Measurements from ENCODE around the gene DGKD.
"Not testable (repeated sequence)": the region's sequence is repeated elsewhere in the genome, so short reads cannot be mapped to it uniquely, and the experiment has no call there.

Gene DGKD

GRCh38 chr2:233385489-233386044 is 31.3 kb downstream of the DGKD start:
- DNase-seq (ENCODE audit: low read depth, low spot score): no peak

- DNase-seq (ENCODE audit: low read depth, low spot score): no peak
These were observed 32.2 kb downstream of the DGKD start for GRCh38 chr2:233386382-233387041.

GRCh38 chr2:233387225-233387624 is 32.9 kb downstream of the DGKD start:
- DNase-seq (ENCODE audit: low read depth, low spot score): no peak

GRCh38 chr2:233387667-233388528 is 33.6 kb downstream of the DGKD start:
- DNase-seq (ENCODE audit: low read depth, low spot score): no peak

- no peak for DNase-seq (ENCODE audit: low read depth, low spot score)
These were observed 35.4 kb downstream of the DGKD start for GRCh38 chr2:233389601-233390125.

- DNase-seq (ENCODE audit: low read depth, low spot score): no peak
These were observed 41.4 kb downstream of the DGKD start for GRCh38 chr2:233395687-233396086.

- not testable (repeated sequence) for DNase-seq (ENCODE audit: low read depth, low spot score)
These were observed 42.7 kb downstream of the DGKD start for GRCh38 chr2:233396726-233397665.

- no peak for DNase-seq (ENCODE audit: low read depth, low spot score)
These were observed 45.3 kb downstream of the DGKD start for GRCh38 chr2:233399306-233400225.

GRCh38 chr2:233400341-233400740 is 46.0 kb downstream of the DGKD start:
- DNase-seq (ENCODE audit: low read depth, low spot score): no peak

GRCh38 chr2:233400961-233401360 is 46.7 kb downstream of the DGKD start:
- DNase-seq (ENCODE audit: low read depth, low spot score): no peak

- no peak for DNase-seq (ENCODE audit: low read depth, low spot score)
These were observed 48.1 kb downstream of the DGKD start for GRCh38 chr2:233402346-233402745.

GRCh38 chr2:233402789-233403188 is 48.5 kb downstream of the DGKD start:
- DNase-seq (ENCODE audit: low read depth, low spot score): no peak

- DNase-seq (ENCODE audit: low read depth, low spot score): no peak
These were observed 49.9 kb downstream of the DGKD start for GRCh38 chr2:233404222-233404621.

GRCh38 chr2:233406865-233407264 is 52.6 kb downstream of the DGKD start:
- no peak for DNase-seq (ENCODE audit: low read depth, low spot score)

- DNase-seq (ENCODE audit: low read depth, low spot score): no peak
These were observed 53.5 kb downstream of the DGKD start for GRCh38 chr2:233407771-233408181.

GRCh38 chr2:233408366-233409285 is 54.3 kb downstream of the DGKD start:
- DNase-seq (ENCODE audit: low read depth, low spot score): no peak

- no peak for DNase-seq (ENCODE audit: low read depth, low spot score)
These were observed 55.1 kb downstream of the DGKD start for GRCh38 chr2:233409286-233409991.

GRCh38 chr2:233410196-233410760 is 56.0 kb downstream of the DGKD start:
- DNase-seq (ENCODE audit: low read depth, low spot score): no peak
